ENCODE data around the gene ARVCF.
A peak's percentile ranks its signal among the peaks of the same experiment; 100 is the strongest.

ARVCF gene

DNA sequence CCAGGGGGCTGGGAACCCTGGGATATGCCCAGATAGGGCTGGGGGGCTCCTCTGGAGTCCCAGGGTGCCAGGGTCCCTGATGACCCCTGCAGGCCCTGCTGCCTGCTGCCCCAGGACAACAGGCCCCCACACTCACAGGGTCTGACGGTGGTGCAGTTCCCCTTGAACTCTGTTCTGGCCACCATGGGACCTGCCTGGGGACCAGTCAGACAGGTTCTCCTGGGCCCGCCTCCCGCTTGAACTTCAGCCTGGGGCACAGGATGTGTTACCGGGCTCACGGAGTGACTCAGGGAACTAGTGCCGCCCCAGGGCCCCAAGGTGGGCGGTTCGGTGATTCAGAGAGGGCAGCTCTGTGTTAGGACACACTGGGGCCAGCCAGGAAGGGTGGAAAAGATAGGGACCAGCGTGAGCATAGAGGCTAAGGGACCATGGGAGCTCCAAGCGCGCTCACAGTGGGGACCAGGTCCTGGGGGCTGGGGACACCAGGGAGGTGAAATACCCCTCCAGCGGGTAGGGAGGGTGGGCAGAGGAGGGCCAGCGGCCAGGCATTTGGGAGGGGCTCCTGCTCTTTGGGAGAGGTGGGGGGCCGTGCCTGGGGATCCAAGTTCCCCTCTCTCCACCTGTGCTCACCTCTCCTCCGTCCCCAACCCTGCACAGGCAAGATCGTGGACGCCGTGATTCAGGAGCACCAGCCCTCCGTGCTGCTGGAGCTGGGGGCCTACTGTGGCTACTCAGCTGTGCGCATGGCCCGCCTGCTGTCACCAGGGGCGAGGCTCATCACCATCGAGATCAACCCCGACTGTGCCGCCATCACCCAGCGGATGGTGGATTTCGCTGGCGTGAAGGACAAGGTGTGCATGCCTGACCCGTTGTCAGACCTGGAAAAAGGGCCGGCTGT lies 53.5 kb downstream of the ARVCF start:
- DNase-seq (ENCODE audit: low spot score), result no peak

DNA sequence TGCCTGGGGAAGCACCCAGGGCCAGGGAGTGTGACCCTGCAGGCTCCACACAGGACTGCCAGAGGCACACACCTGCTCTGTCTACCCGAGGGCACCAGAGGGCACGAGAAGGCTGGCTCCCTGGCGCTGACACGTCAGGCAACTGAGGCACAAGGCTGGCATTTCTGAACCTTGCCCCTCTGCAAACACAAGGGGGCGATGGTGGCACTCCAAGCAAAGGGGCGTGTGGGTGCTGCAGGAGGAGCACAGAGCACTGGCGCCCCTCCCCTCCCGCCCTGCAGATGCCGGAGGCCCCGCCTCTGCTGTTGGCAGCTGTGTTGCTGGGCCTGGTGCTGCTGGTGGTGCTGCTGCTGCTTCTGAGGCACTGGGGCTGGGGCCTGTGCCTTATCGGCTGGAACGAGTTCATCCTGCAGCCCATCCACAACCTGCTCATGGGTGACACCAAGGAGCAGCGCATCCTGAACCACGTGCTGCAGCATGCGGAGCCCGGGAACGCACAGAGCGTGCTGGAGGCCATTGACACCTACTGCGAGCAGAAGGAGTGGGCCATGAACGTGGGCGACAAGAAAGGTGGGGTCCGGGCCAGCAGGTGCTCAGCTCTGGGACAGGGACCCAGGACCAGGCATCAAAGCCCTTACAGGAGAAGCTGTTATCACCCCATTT lies 54.2 kb downstream of the ARVCF start:
- DNase-seq (ENCODE audit: low spot score) (peak; percentile 42), FAIRE-seq (no peak)

More for the DNA sequence above, 53.5 kb downstream of the ARVCF start:
- no peak for FAIRE-seq

DNA sequence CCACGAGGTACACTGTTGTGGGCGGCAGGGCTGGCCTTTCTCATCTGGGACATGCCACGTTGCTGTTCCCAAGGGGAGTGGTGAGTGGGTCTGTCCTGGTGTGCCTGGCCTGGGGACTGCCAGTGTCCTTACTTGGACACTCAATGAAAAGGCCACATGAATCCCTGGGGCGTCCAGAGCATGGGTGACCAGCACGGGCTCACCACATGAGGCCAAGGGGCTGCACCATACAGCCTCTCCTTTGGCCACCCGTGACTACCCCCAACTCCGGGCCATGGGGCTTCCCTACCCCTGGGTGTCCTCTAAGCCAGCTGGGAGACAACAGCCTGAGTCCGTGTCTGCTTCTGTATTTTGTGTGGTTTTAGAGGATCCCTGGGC lies 54.8 kb downstream of the ARVCF start:
- FAIRE-seq (no peak), DNase-seq (ENCODE audit: low spot score) (no peak)

DNA sequence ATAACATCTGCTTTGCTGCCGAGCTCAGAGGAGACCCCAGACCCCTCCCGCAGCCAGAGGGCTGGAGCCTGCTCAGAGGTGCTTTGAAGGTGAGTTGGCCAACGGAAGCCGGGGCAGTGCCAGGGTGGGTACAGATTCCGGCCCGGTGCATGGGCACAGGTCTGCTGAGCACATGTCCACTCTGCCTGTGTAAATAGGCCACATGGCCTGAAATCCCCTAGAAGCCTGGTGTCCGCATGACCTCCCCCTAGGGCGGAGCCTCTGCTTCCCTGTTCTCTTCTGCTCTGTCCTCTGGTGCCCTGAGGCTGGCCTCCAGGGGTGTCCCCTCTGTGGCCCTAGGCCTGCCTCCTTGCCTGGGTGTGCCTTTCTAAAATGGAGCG lies 55.4 kb downstream of the ARVCF start:
- DNase-seq (ENCODE audit: low spot score) (no peak), FAIRE-seq (no peak)

DNA sequence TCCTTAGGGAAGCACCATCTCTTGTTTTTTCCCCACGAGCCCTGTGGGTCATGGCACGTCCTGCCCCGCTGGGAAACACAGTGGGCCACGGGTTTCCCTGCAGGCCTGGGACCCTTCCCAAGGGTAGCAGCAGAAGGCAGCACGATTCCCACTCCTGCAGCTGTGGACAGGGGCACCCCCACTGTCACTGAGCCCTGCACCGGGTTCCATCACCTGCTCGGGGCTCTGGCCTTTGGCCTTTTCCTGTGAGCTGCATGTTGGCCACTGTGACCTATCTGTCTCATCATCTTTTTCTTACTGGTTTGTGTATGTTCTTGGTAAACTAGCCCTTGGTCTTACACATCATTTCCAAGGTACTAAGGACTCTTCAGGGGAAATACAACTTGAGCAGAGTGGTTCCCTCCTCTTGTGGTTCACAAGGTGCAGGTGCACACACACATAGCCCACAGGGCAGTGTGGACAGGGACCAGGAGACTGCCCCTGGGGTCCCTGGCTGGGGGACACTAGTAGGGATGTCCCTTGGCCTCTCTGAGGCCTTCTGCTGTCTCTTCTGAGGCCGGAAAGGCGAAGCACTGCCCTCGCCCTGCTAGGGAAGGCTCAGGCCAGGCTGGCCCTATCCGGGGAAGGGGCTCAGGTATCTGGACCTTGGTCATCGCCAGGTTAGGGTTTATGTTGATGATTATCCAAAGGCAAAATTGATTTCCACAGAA lies 56.0 kb downstream of the ARVCF start:
- FAIRE-seq, result no peak
- no peak for DNase-seq (ENCODE audit: low spot score)

DNA sequence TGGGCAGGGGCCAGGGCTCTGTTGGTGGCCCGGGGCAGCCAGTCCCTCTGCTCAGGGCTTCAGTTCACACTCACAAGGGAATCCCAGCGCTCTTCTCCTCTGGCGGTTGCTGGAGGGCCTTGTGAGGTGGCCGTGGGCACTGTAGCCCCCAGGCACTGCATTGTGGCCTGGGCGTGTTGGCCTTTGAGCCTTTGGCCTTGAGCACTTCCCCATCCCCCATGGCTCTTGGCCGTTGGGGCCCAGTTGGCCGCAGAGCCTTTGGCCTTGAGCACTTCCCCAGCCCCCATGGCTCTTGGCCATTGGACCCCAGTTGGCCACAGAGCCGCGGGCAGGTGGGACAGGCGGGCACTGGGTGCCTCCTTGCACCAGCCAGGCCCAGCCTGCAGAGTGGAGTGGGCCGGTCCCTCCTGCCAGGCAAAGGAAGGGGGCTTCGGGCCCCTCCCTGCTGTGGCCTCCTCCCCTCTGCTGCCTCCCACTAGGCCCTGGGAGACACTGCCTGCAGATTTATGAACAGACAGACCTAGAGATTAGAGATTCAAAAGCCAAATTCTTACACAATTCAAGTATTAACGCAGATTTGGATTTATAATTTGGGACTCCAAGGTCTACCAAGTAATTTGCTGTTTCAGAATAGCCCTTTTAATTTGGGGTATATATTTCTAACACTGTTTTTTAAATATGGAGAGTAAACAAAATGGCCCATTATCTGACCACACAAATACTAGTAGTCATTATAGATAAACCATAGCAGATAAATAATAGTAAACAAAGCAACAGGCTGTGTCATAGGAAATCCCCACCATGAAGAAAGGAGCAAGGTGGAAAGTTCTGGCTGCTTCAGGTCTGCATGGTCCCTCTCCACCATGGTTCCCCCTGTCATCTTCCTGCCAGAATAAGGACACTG lies 56.8 kb downstream of the ARVCF start:
- FAIRE-seq (no peak), DNase-seq (ENCODE audit: low spot score) (no peak)

DNA sequence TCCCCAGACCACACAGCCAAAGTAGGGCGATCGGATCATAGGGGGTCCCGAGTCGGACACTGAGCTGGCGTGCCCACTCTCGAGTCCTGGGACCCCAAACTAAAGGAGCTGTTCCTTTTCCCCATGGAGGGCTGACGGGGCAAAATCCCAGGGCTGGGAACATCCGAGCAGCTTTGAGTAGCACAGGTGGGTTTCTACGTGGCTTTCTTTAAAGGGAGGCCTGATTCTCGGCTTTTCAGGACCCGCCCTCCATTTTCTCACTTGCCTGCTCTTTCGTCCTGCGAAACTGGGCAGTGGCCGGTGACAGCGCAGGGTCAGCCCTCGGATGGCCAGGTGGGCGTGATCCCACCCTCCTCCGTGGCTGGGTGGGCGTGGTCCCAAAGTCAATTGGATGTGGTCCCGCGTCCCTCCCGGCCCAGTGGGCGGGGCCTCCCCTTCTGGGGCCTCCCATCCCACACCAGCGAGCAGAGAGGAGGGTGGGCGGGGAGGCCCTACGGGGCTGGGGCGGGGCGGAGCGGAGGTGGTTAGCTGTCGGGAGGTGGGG lies 57.5 kb downstream of the ARVCF start:
- FAIRE-seq (no peak), DNase-seq (ENCODE audit: low spot score) (no peak)

DNA sequence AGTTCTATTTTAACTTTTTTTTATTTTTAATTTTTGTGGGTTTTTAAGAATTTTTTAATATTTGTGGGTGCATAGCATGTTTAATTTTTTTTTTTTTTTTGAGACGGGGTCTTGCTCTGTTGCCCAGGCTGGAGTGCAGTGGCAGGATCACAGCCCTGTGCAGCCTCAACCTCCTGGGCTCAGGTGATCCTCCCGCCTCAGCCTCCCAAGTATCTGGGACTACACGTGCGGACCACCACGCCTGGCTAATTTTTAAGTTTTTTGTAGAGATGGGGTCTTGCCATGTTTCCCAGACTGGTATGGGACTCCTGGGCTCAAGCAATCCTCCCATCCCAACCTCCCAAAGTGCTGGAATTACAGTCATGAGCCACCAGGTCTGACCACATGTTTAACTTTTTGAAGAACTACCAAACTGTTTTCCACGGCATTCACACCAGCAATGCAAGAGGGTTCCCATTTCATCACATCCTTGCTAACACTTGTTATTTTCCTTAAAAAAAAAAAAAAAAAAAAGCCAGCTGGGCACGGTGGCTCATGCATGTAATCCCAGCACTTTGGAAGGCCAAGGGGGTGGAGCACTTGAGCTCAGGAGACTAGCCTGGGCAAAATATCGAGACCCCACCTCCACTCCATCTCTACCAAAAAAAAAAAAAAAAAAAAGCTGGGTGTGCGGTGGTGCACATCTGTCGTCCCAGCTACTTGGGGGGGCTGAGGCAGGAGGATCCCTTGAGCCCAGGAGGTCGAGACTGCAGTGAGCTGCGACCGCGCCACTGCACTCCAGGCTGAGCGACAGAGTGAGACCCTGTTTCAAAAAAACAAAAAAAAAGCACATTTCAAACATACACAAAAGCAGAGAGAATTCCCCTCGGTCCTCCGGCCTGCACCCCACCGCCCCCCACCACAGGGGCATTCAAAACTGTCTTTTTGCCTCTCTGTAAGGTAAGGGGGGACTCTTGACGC lies 58.3 kb downstream of the ARVCF start:
- FAIRE-seq, result no peak
- no peak for DNase-seq (ENCODE audit: low spot score)

DNA sequence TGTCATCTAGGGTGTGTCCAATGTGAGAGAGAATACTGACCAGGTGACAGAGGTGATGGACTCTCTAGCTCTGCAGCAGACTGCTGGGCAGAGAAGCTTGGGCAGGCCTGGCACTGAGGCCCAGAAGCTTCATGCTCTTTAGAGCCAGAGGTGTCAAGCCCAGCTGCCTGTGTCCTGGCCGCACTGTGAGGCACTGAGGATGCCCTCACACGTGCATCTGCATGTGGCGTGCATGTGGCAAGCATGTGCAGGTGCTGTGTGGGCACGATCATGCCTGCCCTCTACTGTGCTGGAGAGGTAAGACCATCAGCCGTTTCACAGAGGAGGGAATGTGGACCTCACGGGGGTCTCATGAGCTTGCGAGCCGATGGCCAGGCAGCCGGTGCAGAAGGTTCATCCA lies 59.2 kb downstream of the ARVCF start:
- DNase-seq (ENCODE audit: low spot score), result no peak
- FAIRE-seq, result no peak

DNA sequence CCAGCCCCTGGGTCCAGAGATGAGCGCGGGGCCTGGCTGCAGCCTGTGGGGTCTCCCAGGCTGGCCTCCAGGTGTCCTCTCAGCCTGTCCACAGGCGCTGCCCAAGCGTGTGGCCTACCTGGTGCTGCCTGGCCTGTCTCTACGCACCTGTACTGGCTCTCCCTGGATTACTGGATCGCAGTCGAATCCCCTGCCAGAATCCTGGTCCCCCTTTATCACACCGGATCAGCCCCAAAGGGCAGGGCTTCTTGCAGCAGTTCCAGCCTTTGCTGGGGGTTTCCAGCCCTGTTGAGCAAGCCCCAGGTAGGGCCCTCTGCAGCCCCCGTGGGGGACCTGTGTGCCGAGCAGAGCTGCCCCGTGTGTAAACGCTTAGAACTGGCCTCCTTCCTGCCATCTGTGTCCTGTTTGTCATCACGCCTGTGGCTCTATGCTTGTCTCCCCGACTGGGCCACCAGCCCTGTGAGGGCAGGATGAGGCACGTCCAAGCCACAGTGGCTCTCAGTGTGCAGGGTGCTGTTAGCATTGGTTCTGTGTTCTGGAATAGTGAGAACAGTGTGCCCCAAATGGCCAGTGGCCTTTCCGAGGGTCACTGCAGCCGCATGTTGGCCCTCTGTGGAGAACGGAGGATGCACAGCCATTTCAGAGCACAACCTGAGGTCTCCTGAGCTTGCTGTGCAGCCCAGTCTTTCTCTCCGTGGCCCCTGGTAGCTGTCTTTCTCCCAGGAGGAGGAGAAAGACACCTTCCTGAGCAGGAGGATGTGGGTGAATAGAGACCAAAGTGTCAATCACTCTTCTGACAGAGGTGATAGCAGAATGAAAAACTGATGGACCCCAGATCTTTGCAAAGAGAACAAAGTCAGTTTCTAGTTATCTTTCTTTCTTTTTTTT lies 61.1 kb downstream of the ARVCF start:
- no peak for FAIRE-seq
- DNase-seq (ENCODE audit: low spot score), result no peak

DNA sequence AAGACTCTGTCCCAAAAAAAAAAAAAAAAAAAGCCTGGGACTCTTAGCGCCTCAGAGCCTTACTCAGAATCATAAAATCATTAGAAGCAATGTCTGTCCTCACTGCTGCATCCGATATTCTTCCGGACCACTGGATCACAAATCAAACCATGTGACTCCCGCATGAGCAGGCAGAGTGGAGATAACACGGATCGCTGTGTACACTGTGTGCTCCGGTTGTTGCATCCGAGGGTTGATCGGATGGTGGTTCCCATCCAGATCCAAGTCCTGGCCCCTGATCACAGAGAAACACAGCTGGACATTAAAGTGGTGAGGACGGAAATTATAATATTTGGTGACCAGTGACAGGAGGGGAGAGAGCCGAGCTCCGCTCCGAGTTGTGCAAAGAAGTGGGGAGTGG lies 65.3 kb downstream of the ARVCF start:
- DNase-seq (ENCODE audit: low spot score) (no peak), FAIRE-seq (no peak)

DNA sequence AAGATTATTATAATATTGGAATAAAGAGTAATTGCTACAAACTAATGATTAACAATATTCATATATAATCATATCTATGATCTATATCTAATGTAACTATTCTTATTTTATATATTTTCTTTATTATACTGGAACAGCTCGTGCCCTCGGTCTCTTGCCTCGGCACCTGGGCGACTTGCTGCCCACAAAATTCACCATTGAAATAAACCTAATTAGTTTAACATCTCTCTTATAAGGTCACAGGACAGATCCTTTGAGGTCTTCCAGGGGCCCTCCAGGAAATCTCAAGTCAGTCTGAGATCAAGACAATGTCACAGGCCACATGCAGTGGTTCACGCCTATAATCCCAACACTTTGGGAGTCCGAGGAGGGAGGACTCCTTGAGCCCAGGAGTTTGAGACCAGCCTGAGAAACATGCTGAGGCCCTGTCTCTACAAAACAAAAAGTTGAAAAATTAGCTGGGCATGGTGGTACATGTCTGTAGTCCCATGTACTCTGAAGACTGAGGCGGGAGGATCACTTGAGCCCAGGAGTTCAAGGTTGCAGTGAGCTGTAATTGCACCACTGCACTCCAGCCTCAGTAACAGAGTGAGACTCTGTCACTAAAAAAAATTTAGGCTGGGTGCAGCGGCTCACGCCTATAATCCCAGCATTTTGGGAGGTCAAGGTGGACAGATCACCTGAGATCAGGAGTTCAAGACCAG lies 68.4 kb downstream of the ARVCF start:
- DNase-seq (ENCODE audit: low spot score) (no peak), FAIRE-seq (no peak)

DNA sequence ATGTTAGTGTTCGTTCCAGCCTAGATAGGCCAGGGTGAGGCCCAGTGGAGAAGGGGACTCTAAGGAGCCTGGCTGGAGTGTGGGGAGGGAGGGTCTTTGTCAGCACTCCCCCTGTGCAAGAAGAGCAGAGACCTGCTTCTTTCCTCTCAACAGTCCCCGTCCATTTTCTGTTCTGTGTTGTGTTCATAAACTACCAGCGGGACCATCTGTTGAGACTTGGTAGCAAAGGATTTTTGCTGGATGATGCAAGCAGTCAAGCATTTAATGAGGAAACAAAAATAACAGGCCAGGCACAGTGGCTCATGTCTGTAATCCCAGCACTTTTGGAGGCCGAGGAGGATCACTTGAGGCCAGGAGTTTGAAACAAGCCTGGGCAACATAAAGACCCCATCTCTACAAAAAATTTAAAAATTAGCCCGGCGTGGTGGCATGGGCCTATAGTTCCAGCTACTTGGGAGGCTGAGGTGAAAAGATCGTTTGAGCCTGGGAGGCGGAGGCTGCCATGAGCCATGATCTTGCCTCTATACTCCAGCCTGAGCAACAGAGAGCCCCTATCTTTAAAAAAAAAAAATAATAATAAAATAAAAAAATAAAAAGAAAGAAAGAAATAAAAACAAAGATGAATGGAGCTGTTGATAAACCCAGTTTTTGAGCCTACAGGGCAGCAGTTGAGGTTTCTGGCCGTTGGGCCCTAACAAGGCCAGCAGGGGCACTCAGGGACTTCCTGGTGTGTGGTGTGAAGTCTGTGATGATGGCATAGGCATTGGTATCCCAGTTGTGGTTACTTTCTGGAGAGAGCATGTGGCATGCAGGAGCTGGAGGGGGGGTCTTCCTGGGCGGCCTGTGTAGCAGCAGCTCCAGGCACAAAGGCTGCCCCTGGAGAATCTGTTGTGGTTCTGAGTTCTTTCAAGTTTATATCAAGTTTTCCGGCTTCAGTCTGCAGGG lies 73.3 kb downstream of the ARVCF start:
- DNase-seq (ENCODE audit: low spot score) (peak; percentile 84), FAIRE-seq (peak; percentile 65)

DNA sequence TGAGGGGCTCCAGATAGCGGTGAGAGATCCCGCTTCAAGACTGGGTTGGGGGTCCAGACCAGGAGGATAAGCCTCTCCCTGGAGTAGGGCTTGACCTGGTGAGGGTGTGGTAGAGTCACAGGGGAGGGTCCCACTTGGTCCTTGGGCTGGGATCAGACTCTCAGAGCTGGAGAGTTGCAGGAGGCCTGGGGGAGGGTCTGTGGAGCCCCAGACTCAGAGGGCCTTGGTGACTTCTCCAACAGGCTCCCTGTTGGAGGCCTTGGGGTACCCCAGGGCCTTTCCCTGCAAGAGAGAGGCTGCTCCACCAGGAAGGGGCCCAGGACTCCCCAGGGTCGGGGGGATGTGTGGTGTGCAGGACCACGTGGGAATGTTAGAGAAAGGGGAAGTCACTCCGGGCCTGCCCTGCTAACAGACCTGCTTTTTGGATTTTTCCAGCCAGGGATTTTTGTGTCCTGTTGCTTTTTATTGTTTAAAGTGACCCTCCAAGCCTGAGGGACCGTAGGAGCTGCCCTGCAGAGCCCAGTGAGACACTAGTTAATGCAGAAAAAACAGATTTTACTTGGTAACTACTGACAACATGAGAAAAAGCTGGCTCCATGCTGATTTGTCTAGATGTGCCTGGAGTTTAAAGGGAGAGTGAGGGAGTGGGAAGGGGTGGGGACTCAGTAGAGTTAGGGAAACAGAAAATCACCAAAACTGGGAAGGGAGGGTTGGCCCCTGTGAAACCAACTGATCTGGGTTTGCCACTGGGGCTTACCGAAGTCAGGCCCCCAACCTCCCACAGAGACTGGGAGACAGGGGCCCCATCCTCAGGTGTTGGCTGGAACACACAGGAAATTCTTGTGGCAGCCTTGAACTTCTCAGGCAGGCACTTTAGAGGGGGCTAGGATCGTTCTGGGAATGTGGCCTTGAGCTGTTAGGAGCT lies 74.2 kb downstream of the ARVCF start:
- DNase-seq (ENCODE audit: low spot score) (peak; percentile 23), FAIRE-seq (no peak)

DNA sequence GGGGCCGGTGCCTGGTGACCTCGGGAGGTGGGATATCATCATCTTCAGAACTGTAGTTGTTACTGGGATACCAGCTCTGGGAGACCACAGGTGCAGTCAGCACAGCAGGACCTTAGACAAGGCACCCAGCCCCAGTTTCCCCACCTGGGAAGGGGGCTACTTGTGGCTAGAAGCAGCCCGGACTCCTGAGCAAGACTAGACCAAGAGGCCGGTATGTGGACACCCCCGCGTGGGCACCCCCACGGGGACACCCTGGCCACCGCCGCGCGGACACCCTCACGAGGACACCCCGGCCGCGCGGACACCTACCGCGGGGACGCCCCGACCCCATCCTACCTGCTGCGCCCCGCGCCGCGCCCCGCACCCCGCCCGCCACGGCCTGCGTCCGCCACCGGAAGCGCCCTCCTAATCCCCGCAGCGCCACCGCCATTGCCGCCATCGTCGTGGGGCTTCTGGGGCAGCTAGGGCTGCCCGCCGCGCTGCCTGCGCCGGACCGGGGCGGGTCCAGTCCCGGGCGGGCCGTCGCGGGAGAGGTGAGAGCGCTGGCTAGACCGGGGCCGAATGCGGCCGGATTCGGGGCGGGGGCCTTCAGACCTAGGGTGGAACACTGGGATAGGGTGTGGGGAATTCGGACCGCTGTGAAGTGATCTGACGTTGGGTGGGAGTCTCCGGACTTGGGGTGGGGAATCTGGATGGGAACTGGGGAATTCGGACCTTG lies 75.1 kb downstream of the ARVCF start, which contains the start of the genes COMT and TXNRD2:
Gene COMT, plus strand, starts transcription at position 408 of the 718 bp plus-strand sequence. CDS start 20,755 bp downstream, outside the sequence.
Gene TXNRD2, minus strand, starts transcription at position 454 of the 718 bp plus-strand sequence. Its CDS starts 15 bp downstream, at position 439.
- peak; percentile 35 for DNase-seq (ENCODE audit: low spot score)

More for the DNA sequence above, 75.1 kb downstream of the ARVCF start, which contains the start of the genes COMT and TXNRD2:
- FAIRE-seq, result no peak

Measured in RCC 7860 (cell line).